HCT116 (cell line): ENCODE data around the gene PILRA. TPM values are rescaled to one million over a fixed set of nuclear protein-coding genes. Genes with fewer than 3 reads are reported as not detected.

Experiments used
- ATAC-seq: fragments of 200-7000 bp; cut with Tn5 transposase; 2 replicates; pipeline ENCODE4 v1.9.1; 2020; ENCODE audit warnings: mild to moderate bottlenecking, moderate library complexity
- BruUV-seq: library from RNA; stranded (reverse); fragments of 400-500 nt; replicated peaks from 2 replicates; lab custom pipeline; 2021; lab: Mats Ljungman, UMichigan
- CTCF ChIA-PET: fragments of 300-600 bp; sonication (Branson Sonifier 250); formaldehyde crosslinking; loops from one replicate; lab custom pipeline; 2021; ENCODE audit warnings: antibody characterized with exemption; lab: Charles Lee
- POLR2A ChIA-PET: fragments of 300-600, 350-600 bp; sonication (Branson Sonifier 250); formaldehyde crosslinking; loops from one replicate; lab custom pipeline; 2021; ENCODE audit warnings: antibody characterized with exemption; lab: Charles Lee
- RAD21 ChIA-PET, 2 experiments: fragments of 300-600 bp; sonication (Branson Sonifier 250); formaldehyde crosslinking; loops; one replicate each; lab custom pipeline; 2023; ENCODE audit warnings: low total read pairs in 2 of 2; ENCODE audit not compliant: uncharacterized antibody in 2 of 2, unreplicated experiment in 2 of 2, low non-redundant PET in 1 of 2; lab: Charles Lee
- DNase-seq: peaks from one replicate; pipeline ENCODE4 v3.0.0-alpha.2; 2010; ENCODE audit warnings: low read depth, low spot score
- H2AFZ ChIP-seq: fragments of 200-600 bp; shearing (Covaris generic), sonication (generic); 2 replicates; pipeline ENCODE4 v1.6.1; 2017; ENCODE audit warnings: low read depth, mixed run types, mixed read lengths, antibody characterized with exemption, low read length; ENCODE audit not compliant: poor library complexity, severe bottlenecking
- H3K27ac ChIP-seq: 2 replicates; pipeline ENCODE4 v1.5.1; 2012; ENCODE audit warnings: low read depth, low read length
- H3K27me3 ChIP-seq: fragments of 200-600 bp; sonication (generic); 2 replicates; pipeline ENCODE4 v1.6.1; 2016; ENCODE audit warnings: mixed run types, low read length, mixed read lengths; ENCODE audit not compliant: insufficient read depth
- H3K36me3 ChIP-seq, 2 experiments: fragments of 200-500 bp in 1 of 2; fragments of 200-600 bp in 1 of 2; sonication (Bioruptor generic) in 1 of 2; sonication (generic) in 1 of 2; 2 replicates each; pipeline versions ENCODE4 v1.5.1 to v1.6.1; 2014 to 2016; ENCODE audit warnings: low read length in 2 of 2, inconsistent platforms in 1 of 2, mixed read lengths in 1 of 2, mixed run types in 1 of 2; ENCODE audit not compliant: insufficient read depth in 2 of 2, control insufficient read depth in 1 of 2
- H3K4me1 ChIP-seq, 2 experiments: fragments of 200-600 bp in 1 of 2; sonication (generic) in 1 of 2; 2 replicates each; pipeline versions ENCODE4 v1.5.1 to v1.6.1; 2012 to 2017; ENCODE audit warnings: low read length in 2 of 2, inconsistent platforms in 1 of 2, mild to moderate bottlenecking in 1 of 2, mixed read lengths in 1 of 2, mixed run types in 1 of 2, moderate library complexity in 1 of 2; ENCODE audit not compliant: insufficient read depth in 2 of 2, control insufficient read depth in 1 of 2
- H3K4me2 ChIP-seq: fragments of 200-600 bp; sonication (generic); 2 replicates; pipeline ENCODE4 v1.6.1; 2017; ENCODE audit warnings: mixed run types, low read length, mixed read lengths
- H3K4me3 ChIP-seq, 2 experiments: fragments of 200-600 bp in 1 of 2; sonication (generic) in 1 of 2; replicated peaks in 1 of 2; 2 replicates each; pipeline ENCODE4 v1.5.1; 2011 to 2016; ENCODE audit warnings: low read length in 2 of 2, control low read depth in 1 of 2, low read depth in 1 of 2, mild to moderate bottlenecking in 1 of 2, mixed read lengths in 1 of 2, mixed run types in 1 of 2
- H3K79me2 ChIP-seq: fragments of 200-600 bp; sonication (generic); 2 replicates; pipeline ENCODE4 v1.6.1; 2017; ENCODE audit warnings: mild to moderate bottlenecking, mixed run types, low read length, moderate library complexity, mixed read lengths; ENCODE audit not compliant: insufficient read depth
- H3K9ac ChIP-seq: fragments of 200-600 bp; sonication (generic); 2 replicates; pipeline ENCODE4 v1.6.1; 2016; ENCODE audit warnings: low read length, mixed read lengths
- H3K9me2 ChIP-seq: fragments of 200-600 bp; sonication (generic), shearing (Covaris generic); 2 replicates; pipeline ENCODE4 v1.6.1; 2017; ENCODE audit warnings: mixed run types, mild to moderate bottlenecking, moderate library complexity; ENCODE audit not compliant: insufficient read depth
- H3K9me3 ChIP-seq, 2 experiments: fragments of 200-500 bp in 1 of 2; fragments of 200-600 bp in 1 of 2; sonication (Bioruptor generic) in 1 of 2; sonication (generic) in 1 of 2; 2 replicates each; pipeline ENCODE4 v1.6.1; 2014 to 2017; ENCODE audit warnings: low read length in 2 of 2, mixed read lengths in 2 of 2, inconsistent platforms in 1 of 2, low read depth in 1 of 2, mild to moderate bottlenecking in 1 of 2, mixed run types in 1 of 2, moderate library complexity in 1 of 2; ENCODE audit not compliant: control insufficient read depth in 1 of 2, insufficient read depth in 1 of 2
- H4K20me1 ChIP-seq: fragments of 200-600 bp; sonication (generic), shearing (Covaris generic); 2 replicates; pipeline ENCODE4 v1.6.1; 2017; ENCODE audit warnings: mixed run types, mild to moderate bottlenecking, moderate library complexity; ENCODE audit not compliant: insufficient read depth
- CBX3 ChIP-seq: IDR thresholded peaks from 2 replicates; pipeline ENCODE4 v1.6.1; 2012; ENCODE audit warnings: low read depth
- CTCF ChIP-seq, 3 experiments: fragments of 200-600 bp in 1 of 3; sonication (generic) in 1 of 3; IDR thresholded peaks in 2 of 3; conservative IDR thresholded peaks in 1 of 3; 2 replicates each; pipeline ENCODE4 v1.5.1; 2012 to 2017; ENCODE audit warnings: low read depth in 2 of 3, low read length in 2 of 3, antibody characterized with exemption in 1 of 3, borderline replicate concordance in 1 of 3, control low read depth in 1 of 3, mild to moderate bottlenecking in 1 of 3, mixed read lengths in 1 of 3, mixed run types in 1 of 3, moderate library complexity in 1 of 3; ENCODE audit not compliant: insufficient read depth in 1 of 3
- MAX ChIP-seq: IDR thresholded peaks from 2 replicates; pipeline ENCODE4 v1.6.1; 2012
- SIN3A ChIP-seq: IDR thresholded peaks from 2 replicates; pipeline ENCODE4 v1.6.1; 2012; ENCODE audit warnings: low read depth
- SP1 ChIP-seq: IDR thresholded peaks from 2 replicates; pipeline ENCODE4 v1.6.1; 2012; ENCODE audit warnings: low read depth
- TCF7L2 ChIP-seq: IDR thresholded peaks from 2 replicates; pipeline ENCODE4 v1.7.0; 2011; ENCODE audit warnings: borderline replicate concordance, inconsistent platforms; ENCODE audit not compliant: insufficient read depth, insufficient read length; ENCODE audit errors: extremely low read depth
- YY1 ChIP-seq: IDR thresholded peaks from 2 replicates; pipeline ENCODE4 v1.6.1; 2011; ENCODE audit warnings: low read length, low read depth, moderate library complexity, mild to moderate bottlenecking; ENCODE audit not compliant: insufficient replicate concordance; ENCODE audit errors: extremely low read depth
- ZFX ChIP-seq: fragments of 450-650 bp; IDR thresholded peaks from 2 replicates; pipeline ENCODE4 v1.6.1; 2017
- intact Hi-C: fragments of 100-400 bp; cut with micrococcal nuclease; formaldehyde crosslinking; loops from 2 replicates; pipeline ENCODE4 v1.10.0; 2022
- total RNA-seq: library from RNA; stranded (reverse); gene quantifications from one replicate; pipeline ENCODE4 v1.2.1, GENCODE V29; 2021; ENCODE audit not compliant: unreplicated experiment

The PILRA gene
- total RNA-seq, 1 experiment from 2014 or later, result 1.8 TPM

DNA sequence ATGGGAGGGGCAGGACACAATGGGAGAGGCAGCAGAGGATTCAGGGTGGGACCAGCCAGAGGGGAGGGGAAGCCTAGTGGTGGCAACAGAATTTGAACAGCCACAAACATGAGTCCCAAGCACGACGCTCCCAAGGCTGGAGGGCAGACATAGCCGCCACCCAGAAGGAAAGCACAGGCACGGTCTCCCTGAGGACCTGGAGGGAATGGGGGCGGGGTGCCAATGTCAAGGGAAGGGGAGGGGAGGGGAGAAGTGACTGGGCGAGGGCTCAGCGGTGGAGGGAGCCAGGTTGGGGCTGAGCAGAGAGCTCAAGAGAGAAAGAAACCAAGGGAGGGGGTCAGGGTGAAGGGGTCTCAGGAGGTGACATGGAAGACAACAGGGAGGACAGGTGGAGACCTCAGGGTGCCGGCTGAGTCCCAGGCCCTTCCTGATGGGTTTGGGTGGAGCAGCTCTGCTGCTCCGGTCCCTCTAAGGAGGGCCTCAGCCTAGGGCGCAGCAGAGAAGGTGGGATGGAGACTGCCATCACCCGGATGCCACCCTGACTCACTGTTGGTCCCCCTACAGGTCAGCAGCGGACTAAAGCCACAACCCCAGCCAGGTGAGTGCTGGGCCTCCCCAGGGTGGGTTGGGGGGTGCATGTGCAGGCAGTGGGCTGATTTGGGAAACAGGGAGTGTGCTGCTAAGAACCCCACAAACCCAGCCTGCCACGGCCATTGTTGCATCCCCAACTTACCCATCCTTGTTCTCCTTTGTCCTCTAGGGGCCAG, 24.2 kb downstream of the PILRA start:
- Histone ChIP-seq H3K79me2 (no peaks in the 10 kb centered on the region), H3K4me1 (no peaks in the 10 kb centered on the region), H3K27me3 (no peaks in the 10 kb centered on the region), H2AFZ (no peak overlapping the region), H3K9ac (no peak overlapping the region), H3K4me2 (no peak overlapping the region), H3K9me2 (no peaks in the 10 kb centered on the region), H3K27ac (no peak overlapping the region), H3K9me3 (no peaks in the 10 kb centered on the region), H4K20me1 (no peaks in the 10 kb centered on the region), H3K4me3 (no peak overlapping the region), H3K36me3 (no peaks in the 10 kb centered on the region)
- no TSS peak for BruUV-seq
- CTCF ChIA-PET, result interaction anchor here (1.6 kb wide), 1 partner anchor 10 kb away, joined by 3 read pairs; no protein-coding TSS in a partner anchor
- RAD21 ChIA-PET, result no interaction called here
- intact Hi-C loops, result no loop called here
- TF ChIP-seq CTCF (IDR thresholded peaks at IDR 0.05 in 2 of 3, conservative IDR thresholded peaks at IDR 0.05 in 1 of 3; ENCODE audit: borderline replicate concordance in 1 of 3, insufficient read depth in 1 of 3, low read depth in 2 of 3, low read length in 2 of 3) (peak in 1 of 3 experiments; percentile 17; a peak in 1 of 6 replicates), MAX (no peak)
- ATAC-seq (0 out of 2 replicates have a peak, but pooled peaks have one; percentile 39), DNase-seq (no peak)
- POLR2A ChIA-PET, result no interaction called here

DNA sequence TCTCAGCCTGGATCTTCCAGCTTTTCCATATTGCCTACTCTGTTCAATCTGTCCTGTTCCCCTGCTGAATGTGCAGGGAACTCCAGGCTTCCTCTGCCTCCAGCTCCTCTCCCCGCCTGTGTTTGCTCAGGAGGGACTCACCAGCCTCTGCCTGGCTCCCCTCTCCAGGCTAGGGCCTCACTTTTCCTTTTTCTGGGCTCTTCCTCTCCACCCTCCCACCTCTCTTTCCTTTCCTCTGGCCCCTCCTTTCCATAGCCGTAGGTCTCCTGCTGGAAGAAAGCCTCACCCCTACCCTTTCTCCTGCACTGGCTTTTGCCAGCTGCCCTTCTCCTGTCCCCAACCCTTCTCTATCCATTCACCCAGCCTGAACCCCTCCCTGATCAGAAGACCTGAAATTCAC, 25.0 kb downstream of the PILRA start:
- Histone ChIP-seq H3K4me3 (no peak overlapping the region), H4K20me1 (no peaks in the 10 kb centered on the region), H3K9me2 (no peaks in the 10 kb centered on the region), H2AFZ (no peak overlapping the region), H3K36me3 (no peaks in the 10 kb centered on the region), H3K9ac (no peak overlapping the region), H3K27ac (no peak overlapping the region), H3K4me1 (no peaks in the 10 kb centered on the region), H3K79me2 (no peaks in the 10 kb centered on the region), H3K27me3 (no peaks in the 10 kb centered on the region), H3K9me3 (no peaks in the 10 kb centered on the region), H3K4me2 (no peak overlapping the region)
- ChIA-PET CTCF (interaction anchor here (1.6 kb wide), 1 partner anchor 9 kb away, joined by 3 read pairs; no protein-coding TSS in a partner anchor), RAD21 (no interaction called here), POLR2A (no interaction called here)
- TF ChIP-seq SP1 (no peak), TCF7L2 (no peak), SIN3A (no peak), CBX3 (no peak), YY1 (no peak), ZFX (no peak)
- no peak for DNase-seq
- intact Hi-C loops, result no loop called here
- ATAC-seq, result no peak
- BruUV-seq, result no TSS peak
